BJ (cell line): ENCODE data around the gene GFOD1. TPM values are rescaled to one million over a fixed set of nuclear protein-coding genes. Genes with fewer than 3 reads are reported as not detected.

Source experiments
- CTCF ChIA-PET: fragments of 350-600 bp; formaldehyde crosslinking; extraction: SDS; loops from one replicate; lab custom pipeline; 2021; ENCODE audit warnings: antibody characterized with exemption, inconsistent platforms; lab: Yijun Ruan, JAX
- POLR2A ChIA-PET: fragments of 300-600 bp; sonication (Branson Sonifier 250); formaldehyde crosslinking; extraction: SDS; loops from one replicate; lab custom pipeline; 2021; ENCODE audit warnings: antibody characterized with exemption; lab: Charles Lee
- DNase-seq: peaks from one replicate; pipeline ENCODE4 v3.0.0-alpha.2; 2011; ENCODE audit warnings: low read depth
- H3K27me3 ChIP-seq: 2 replicates; pipeline ENCODE4 v1.6.0; 2011; ENCODE audit warnings: low read length; ENCODE audit not compliant: control insufficient read depth, insufficient read depth
- H3K36me3 ChIP-seq: 2 replicates; pipeline ENCODE4 v1.5.1; 2011; ENCODE audit warnings: low read length; ENCODE audit not compliant: control insufficient read depth, insufficient read depth
- H3K4me3 ChIP-seq: 2 replicates; pipeline ENCODE4 v1.5.1; 2011; ENCODE audit warnings: low read depth, mild to moderate bottlenecking, control low read depth, low read length
- polyA plus RNA-seq: library from polyadenylated mRNA; depleted of rRNA; stranded (reverse); fragments of >200 nt; gene quantifications from 2 replicates; pipeline ENCODE4 v1.2.3, GENCODE V29; 2011
- TF ChIP-seq, protein P1 (sequence below): IDR thresholded peaks from 2 replicates; pipeline ENCODE4 v1.5.1; 2011; ENCODE audit warnings: low read depth, mild to moderate bottlenecking, control low read depth, inconsistent platforms, low read length, moderate library complexity; ENCODE audit not compliant: insufficient read depth

Gene GFOD1
- polyA plus RNA-seq, 1 experiment = 0.76 TPM

DNA sequence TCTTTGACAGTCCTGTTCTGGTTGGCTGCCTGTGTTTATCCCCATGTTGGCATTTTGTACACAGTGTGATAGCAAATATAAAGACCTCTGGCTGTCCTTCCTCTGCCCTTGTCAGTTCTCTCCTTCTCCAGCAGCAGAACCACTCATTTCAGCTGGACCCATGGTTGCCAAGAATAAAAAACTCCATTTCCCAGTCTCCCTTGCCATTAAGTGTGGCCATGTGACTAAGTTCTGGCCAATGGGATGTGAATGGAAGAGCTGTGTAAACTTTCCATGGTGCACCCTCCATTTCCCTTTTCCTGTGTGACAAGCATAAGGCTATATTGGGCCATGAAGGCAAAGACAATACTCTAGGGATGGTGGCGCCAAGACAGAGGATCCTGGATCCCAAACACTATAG is 80.6 kb downstream of the GFOD1 start:
- TF ChIP-seq, protein P1, sequence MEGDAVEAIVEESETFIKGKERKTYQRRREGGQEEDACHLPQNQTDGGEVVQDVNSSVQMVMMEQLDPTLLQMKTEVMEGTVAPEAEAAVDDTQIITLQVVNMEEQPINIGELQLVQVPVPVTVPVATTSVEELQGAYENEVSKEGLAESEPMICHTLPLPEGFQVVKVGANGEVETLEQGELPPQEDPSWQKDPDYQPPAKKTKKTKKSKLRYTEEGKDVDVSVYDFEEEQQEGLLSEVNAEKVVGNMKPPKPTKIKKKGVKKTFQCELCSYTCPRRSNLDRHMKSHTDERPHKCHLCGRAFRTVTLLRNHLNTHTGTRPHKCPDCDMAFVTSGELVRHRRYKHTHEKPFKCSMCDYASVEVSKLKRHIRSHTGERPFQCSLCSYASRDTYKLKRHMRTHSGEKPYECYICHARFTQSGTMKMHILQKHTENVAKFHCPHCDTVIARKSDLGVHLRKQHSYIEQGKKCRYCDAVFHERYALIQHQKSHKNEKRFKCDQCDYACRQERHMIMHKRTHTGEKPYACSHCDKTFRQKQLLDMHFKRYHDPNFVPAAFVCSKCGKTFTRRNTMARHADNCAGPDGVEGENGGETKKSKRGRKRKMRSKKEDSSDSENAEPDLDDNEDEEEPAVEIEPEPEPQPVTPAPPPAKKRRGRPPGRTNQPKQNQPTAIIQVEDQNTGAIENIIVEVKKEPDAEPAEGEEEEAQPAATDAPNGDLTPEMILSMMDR = no peak
- Histone ChIP-seq H3K36me3 (no peaks in the 10 kb centered on the region), H3K27me3 (no peaks in the 10 kb centered on the region), H3K4me3 (no peak overlapping the region)
- CTCF ChIA-PET = interaction anchor here (0.6 to 1.7 kb wide), 3 partner anchors 8 to 85 kb away, joined by 3 to 6 read pairs (median 5); no protein-coding TSS in a partner anchor
- DNase-seq = no peak
- POLR2A ChIA-PET = no interaction called here

DNA sequence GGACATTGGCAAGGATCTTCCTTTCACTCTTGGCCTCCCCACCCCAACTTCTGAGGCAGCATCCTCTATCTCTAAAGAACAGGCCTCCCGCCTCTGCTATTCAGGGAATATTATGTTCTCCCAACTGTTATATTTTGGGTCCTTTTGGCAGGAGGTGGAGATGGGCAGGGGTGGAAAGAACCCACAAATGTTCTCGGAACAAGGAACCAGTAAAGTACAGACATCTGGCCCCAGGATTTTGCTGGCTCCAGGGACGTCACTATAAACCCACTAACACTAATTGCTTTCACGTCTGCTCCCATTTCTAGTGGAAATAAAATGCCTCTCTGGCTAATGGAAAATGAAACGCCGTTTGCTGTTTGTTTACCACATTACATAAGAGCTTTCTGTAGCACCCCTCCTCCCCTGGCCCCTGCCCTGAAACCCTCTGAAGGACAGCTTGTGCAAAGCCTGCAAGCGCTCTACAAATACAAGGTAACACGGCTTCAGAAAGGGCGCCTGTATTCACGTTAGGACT is 81.4 kb downstream of the GFOD1 start:
- ChIA-PET CTCF (interaction anchor here (0.6 to 1.7 kb wide), 2 partner anchors 13 to 15 kb away, joined by 3 to 6 read pairs; no protein-coding TSS in a partner anchor), POLR2A (no interaction called here)
- DNase-seq = no peak

DNA sequence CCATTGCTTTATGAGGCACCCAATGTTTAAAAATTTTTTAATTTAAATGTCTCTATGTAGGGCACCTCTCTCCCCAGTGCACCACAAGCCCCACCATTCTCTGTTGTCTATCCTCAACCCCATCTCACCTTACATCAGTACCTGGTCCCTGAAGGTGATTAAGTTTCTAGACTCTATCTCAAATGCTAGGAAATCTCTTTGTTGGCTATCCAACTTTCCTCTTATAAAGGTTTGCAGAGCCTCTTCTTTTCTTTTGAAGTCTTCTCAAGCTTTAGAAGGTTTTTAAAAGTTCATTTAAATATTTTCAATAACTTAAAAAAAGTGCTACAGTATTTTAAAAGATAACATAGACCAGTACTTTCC is 82.5 kb downstream of the GFOD1 start:
- Histone ChIP-seq H3K4me3 (no peak overlapping the region), H3K27me3 (no peaks in the 10 kb centered on the region), H3K36me3 (no peaks in the 10 kb centered on the region)
- ChIA-PET POLR2A (no interaction called here), CTCF (no interaction called here)
- TF ChIP-seq, protein P1 = no peak
- DNase-seq = no peak

More for the DNA sequence above, 81.4 kb downstream of the GFOD1 start:
- Histone ChIP-seq H3K4me3 (no peak overlapping the region), H3K27me3 (no peaks in the 10 kb centered on the region), H3K36me3 (no peaks in the 10 kb centered on the region)
- TF ChIP-seq, protein P1 = no peak

DNA sequence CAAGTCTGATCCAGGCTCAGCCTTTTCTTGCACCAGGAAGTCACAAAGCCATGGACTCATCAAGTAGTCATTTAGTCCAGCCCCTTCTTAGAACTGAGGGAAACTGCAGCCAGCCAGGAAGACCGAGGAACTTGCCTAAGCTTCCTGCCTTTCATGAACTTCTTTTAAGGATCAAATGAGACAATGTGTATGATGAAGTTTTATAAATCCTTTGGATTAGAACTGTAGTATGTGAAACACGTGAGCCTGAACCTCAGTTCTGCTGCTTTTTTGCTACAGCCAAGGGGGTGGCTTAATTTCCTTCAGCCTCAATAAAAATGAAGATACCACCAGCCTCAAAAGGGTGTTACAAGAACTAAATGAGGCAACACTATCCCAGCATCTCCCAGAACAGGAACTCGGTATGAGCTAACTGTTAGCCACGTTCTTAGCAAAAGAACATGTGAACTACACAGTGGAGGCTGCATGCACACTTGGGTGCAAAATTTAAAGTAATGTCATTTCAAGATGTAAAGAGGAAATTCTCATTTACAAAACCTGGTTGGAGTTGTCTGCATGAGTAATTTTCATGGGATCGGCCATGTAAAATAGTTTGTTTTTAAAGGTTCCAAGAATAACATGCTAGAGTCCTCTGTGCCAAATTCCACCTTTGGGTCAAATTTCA is 83.0 kb downstream of the GFOD1 start:
- ChIA-PET POLR2A (no interaction called here), CTCF (no interaction called here)
- Histone ChIP-seq H3K27me3 (no peaks in the 10 kb centered on the region), H3K36me3 (no peaks in the 10 kb centered on the region), H3K4me3 (no peak overlapping the region)
- DNase-seq = no peak
- TF ChIP-seq, protein P1 = no peak

DNA sequence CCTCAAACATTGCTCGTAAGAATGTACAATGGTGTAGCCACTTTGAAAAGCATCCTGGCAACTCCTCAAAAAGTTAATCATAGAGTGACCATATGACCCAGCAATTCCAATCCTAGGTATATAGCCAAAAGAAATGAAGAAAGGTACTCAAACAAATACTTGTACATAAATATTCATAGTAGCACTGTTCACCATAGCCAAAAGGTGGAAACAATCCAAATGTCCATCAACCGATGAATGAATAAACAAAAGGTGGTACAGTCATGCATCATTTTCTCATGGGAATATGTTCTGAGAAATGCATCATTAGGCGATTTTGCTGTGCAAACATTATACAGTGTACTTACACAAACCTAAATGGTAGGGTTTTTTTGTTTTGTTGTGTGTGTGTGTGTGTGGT is 84.7 kb downstream of the GFOD1 start:
- Histone ChIP-seq H3K36me3 (no peaks in the 10 kb centered on the region), H3K4me3 (no peak overlapping the region), H3K27me3 (no peaks in the 10 kb centered on the region)
- TF ChIP-seq, protein P1 = no peak
- no peak for DNase-seq
- CTCF ChIA-PET = no interaction called here
- POLR2A ChIA-PET = no interaction called here
